HG03139 (cell line): Measurements from ENCODE around the gene CDH12.

Source experiments
- ATAC-seq: cut with Tn5 transposase; IDR thresholded peaks from one replicate; pipeline ENCODE4 v1.9.1; 2021; ENCODE audit not compliant: unreplicated experiment

CDH12 gene

GRCh38 chr5:21774801-21775200 is 1078.3 kb downstream of the CDH12 start:
- no peak for ATAC-seq

GRCh38 chr5:21774281-21774680 is 1078.9 kb downstream of the CDH12 start:
- no peak for ATAC-seq

GRCh38 chr5:21773456-21773855 is 1079.7 kb downstream of the CDH12 start:
- no peak for ATAC-seq

GRCh38 chr5:21765406-21765805 is 1087.7 kb downstream of the CDH12 start:
- ATAC-seq: no peak

DNA sequence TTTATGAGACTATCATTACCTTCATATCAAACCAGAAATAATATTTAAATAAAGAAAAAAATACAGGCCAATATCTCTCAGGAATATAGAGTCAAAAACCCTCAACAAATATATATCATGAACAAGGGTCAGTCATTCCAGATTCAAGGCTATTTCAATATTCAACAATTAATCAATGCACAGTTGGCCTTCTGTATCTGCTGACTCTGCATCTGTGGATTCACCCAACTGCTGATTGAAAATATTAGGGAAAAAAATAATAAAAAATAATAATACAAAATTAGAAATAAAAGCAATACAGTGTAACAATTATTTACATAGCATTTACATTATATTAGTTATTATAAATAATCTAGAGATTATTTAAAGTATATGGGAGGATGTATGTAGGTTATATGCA is 1114.0 kb downstream of the CDH12 start:
- ATAC-seq: no peak

DNA sequence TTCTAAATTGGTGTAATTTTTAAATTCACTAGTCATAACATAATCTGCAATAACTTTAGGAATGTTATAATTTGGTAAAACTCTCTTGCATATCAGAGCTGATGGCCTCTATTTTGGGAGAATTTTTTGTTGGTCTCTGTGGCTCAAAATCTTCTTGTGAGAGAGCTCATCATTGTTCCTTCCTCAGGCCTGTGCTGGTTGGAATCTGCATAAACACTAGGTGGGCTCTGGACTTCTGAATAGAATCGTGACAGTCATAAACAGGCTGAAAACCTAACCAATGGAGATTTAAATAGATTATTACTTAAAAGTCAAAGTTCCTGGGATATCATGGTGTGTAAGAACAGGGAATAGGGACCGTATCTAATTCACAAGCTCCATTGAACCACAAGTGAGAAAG is 1129.6 kb downstream of the CDH12 start:
- ATAC-seq: no peak

DNA sequence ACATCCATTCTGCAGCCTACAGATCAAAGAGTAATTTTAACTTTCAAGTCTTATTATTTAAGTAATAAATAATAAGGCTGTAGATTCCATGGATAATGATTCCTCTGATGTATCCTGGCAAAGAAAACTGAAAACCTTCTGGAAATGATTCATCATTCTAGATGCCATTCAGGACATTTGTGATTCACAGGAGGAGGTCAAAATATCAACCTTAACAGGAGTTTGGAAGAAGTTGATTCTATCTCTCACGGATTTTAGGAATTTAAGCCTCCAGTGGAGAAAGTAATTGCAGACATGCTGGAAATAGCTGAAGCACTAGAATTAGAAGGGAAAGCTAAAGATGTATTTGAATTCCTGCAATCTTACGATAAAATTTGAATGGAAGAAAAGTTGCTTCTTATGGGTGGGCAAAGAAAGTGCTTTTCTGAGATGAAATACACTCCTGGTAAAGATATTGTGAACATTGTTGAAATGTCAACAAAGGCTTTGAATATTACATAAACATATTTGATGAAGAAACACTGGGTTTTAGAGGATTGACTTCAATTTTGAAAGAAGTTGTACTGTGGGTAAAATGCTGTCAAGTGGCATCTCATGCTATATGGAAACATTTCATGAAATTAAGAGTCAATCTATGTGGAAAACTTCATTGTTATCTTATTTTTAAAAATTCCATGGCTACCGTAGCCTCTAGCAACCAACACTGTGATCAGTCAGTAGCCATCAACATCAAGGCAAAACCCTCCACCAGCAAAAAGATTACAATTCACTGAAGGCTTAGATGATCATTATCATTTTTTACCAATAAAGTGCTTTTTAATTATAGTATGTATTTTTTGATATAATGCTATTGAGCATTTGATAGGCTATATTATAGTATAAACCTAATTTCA is 1141.0 kb downstream of the CDH12 start:
- no peak for ATAC-seq

DNA sequence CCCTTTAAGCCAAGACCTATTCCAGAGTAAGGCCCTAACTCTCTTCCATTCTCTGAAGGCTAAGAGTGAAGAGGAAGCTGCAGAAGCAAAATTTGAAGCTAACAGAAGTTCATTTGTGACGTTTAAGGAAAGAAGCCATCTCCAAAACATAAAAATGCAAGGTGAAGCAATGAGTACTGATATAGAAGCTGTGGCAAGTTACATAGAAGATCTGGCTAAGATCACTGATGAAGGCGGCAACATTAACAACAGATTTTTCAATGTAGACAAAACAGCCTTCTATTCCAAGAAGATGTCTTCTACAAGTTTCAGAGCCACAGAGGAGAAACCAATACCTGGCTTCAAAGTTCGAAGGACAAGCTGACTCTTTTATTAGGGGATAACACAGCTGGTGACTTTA is 1143.4 kb downstream of the CDH12 start:
- no peak for ATAC-seq

GRCh38 chr5:21704974-21705668 is 1148.0 kb downstream of the CDH12 start:
- no peak for ATAC-seq

DNA sequence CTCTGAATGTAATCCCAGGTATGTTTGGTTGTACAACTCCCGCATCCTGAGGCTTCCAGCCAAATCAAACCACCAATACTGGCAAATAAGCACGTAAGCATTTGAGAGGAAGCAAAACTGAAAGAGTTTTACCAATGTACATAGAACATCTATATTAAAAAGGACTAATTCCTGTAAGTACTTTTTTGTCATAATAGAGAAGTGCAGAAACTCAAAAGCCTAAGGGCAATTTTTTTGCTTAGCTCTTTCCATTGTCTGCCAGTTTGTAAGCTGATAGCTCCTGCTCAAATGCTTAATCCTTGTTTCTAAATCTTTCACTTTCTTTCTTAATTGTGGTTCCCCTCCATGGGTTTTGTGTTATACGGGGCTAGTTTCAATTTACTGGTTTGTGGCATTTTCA is 1151.8 kb downstream of the CDH12 start:
- ATAC-seq: no peak
